ENCODE results near the gene LDB2.

LDB2 gene

DNA sequence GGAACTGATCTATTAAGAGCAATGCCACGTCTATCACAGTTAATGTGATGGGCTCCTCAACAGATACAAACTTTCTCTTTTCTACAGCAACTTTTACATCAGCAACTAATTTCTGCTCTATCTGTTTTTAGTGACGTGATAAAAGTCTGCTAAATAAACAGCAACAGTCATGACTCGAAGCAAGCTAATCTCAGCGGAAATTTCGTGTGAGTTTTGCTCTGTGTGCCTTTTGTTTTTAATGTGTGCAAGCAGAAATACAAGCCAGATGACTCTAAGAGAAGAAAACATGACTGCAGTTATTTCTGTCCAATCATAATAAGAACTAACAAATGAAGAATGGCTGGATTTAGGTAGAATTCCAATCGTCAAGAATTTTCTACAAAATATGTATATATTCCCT lies 214.3 kb downstream of the LDB2 start:
- peak; percentile 61 for DNase-seq

GRCh38 chr4:16682975-16683374 lies 215.5 kb downstream of the LDB2 start:
- DNase-seq = no peak

- peak; percentile 31 for DNase-seq
These were observed 221.2 kb downstream of the LDB2 start for GRCh38 chr4:16677001-16677944.

DNA sequence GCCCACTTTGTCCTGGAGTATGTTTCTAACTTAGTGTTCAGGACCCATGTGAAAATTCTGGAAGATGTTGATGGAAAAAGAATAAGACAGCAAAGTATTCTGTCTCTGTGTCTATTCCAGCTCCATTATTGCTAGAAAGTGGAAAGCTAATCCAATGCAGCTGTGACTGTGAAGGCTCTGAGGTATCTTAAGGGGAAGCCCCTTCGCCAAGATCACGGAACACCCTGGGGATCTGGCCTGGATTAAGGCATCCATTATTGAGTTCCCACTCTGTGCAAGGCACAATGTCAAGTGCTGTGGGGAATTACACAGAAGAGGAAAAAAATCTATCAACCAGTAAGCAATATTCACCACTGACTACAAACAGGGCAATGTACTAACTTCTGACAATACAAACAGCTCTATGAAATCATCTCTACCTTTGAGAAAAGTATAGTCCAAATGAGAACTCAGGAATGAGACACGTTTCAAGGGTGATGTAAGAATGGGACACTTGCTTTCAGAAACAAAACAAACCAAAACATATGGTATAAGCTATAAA lies 222.1 kb downstream of the LDB2 start:
- DNase-seq = no peak

- DNase-seq = no peak
These were observed 224.4 kb downstream of the LDB2 start for GRCh38 chr4:16674082-16674481.

DNA sequence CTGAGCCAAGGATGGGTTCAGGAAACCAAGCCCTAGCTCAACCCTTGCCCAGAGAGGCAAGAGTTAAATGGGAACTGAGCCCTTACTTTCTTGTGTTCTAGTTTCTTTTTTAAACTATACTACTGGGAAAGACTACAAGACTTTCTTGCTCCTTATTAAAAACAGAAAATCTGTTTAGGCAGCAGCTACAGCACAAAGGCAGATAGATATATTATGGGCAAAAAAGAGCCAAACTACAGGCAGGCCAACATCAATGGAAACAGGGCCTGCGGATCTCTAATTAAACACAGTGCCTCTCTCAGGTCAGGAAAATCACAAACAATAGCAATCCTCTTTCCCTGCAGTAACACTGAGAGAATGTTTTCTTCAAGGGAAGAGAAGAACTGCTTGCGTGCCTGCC lies 226.0 kb downstream of the LDB2 start:
- DNase-seq = no peak

DNA sequence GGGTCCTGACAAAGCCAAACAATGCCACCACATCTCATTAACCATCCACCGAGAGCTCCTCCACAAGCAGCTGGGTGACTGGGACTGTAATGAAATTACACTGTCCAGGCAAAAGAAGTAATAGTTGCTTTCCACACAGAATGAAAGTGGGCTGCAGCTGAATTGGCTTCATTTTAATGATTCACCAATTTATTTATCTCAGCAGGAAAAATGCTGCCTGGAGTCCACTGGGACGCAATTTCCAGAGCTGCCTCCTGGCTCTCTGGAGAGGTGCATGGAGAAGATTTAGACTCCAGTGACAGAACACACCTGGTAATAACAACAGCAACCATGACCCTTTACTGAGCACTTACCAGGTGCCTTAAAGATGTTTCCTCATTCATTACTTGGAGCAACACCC lies 226.7 kb downstream of the LDB2 start:
- no peak for DNase-seq

GRCh38 chr4:16670727-16671126 lies 227.7 kb downstream of the LDB2 start:
- DNase-seq = no peak

GRCh38 chr4:16669036-16669435 lies 229.4 kb downstream of the LDB2 start:
- DNase-seq = no peak

DNA sequence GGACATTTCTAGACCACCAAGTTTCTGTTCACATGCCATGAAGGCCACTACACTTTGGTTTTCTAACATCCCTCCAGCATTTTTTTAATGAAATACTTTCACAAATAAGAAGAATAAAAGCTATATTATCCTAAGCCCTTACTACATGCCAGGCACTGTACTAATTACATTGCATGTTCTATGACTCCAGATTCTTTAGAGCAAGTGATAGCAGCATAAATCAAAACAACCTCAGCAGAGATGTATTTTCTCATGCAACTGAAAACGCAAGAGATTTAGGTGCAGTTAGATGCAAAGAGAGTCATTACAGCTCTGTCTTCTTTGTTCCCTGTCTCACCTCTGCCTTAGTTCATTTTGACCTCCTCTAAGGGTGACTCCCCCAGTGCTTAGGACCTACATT lies 230.0 kb downstream of the LDB2 start:
- no peak for DNase-seq

- DNase-seq = peak; percentile 95
These were observed 231.0 kb downstream of the LDB2 start for GRCh38 chr4:16667464-16667863.

- DNase-seq = no peak
These were observed 232.4 kb downstream of the LDB2 start for GRCh38 chr4:16665942-16666551.

DNA sequence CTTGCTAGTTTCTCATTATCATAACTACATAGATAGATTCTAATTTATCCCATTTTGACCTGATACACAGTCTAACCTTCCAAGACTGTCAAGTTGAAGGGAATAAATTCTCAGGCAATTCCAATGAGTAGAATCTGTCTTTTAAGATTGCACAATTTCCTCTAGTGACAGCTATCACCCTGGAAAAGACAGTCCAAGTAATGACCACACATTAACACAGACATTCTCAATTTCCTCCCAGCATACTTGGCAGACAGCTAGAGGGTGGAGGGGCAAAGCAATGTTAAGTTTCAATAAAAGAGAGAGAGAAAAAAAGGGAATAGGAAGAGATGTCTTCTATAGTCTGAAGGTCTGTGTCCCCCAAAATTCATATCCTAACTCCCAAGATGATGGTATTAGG lies 234.7 kb downstream of the LDB2 start:
- DNase-seq = peak; percentile 79

- DNase-seq = peak; percentile 25
These were observed 235.1 kb downstream of the LDB2 start for GRCh38 chr4:16663307-16663706.

DNA sequence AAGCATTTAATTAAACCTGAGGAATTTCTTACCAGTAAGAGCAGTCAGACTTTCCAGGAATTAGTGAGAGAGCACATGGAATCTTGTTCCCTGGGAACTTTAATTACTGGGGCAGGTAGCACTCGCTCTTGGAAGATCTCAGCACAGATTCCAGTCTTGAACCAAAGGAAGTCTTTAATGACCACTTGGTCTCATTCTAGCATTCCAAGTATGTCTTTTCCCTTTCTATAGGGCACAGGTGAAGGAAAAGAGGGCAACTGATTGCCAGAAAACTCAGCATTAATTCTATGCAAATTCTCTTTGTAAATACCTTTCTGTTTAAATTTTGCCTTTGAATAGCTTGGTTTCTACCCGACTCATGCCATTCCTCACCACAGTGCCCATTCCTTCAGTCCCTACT lies 236.6 kb downstream of the LDB2 start:
- no peak for DNase-seq

- DNase-seq = no peak
These were observed 237.8 kb downstream of the LDB2 start for GRCh38 chr4:16660656-16661055.

DNA sequence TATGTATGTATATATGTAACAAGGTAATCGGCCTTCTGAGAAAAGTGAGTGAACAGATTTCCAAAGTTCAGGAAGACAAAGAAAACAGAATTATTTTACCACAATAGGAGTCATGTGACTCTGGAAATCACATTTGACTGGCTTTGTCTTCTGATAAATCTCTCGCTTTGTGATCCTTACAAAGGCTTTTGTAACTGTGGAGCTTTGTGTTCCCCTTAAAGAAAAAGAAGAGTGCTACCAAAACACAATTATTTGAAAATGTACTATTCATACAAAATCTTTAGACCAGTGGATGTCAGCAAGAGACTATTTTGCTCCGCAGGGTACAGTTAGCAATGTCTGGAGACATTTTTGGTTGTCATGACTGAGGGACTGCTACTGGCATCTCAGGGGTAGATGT lies 238.8 kb downstream of the LDB2 start:
- DNase-seq = no peak

DNA sequence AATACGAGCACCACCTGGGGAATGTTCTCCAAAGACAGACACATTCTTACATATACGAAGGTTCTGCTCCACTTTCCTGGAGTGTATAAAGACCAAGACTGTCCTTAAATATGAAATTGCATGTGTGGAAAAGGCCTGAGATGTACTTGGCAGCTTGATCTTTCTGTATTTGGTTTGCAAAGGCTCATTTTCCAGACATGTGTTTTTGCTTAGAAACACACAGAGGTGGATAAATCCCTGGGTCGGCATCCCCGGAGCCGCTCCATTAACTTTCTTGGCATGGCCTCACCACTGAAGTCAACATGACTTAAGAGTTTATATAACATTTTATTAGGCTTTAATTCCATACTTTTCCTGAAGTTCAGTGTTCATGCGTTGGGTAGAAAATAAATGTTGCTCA lies 239.4 kb downstream of the LDB2 start:
- DNase-seq = peak; percentile 76

- DNase-seq = no peak
These were observed 240.3 kb downstream of the LDB2 start for GRCh38 chr4:16658183-16658582.

GRCh38 chr4:16655111-16655510 lies 243.3 kb downstream of the LDB2 start:
- DNase-seq = no peak

GRCh38 chr4:16652732-16653305 lies 245.6 kb downstream of the LDB2 start:
- no peak for DNase-seq

GRCh38 chr4:16646459-16646858 lies 252.0 kb downstream of the LDB2 start:
- no peak for DNase-seq

GRCh38 chr4:16643893-16644292 lies 254.6 kb downstream of the LDB2 start:
- DNase-seq = no peak

DNA sequence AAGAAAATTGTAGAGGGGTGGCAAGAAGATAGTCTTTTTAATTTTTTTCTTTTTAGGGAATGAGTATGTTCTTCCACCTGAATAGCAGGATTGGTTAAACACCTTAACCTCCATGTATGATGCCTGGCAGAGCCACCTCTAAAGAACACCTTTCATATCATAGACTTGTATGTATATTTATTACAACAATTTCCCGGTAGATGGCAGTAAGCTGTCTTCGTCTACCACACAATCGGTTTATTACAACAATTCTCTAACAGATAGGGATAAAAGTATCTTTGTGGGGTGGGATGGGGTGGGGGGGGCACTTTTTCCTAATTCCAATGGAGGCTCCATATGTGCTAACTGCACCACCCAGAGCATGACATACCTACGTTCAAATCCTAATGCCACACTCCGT lies 255.5 kb downstream of the LDB2 start:
- DNase-seq = no peak
